CD4-positive, alpha-beta T cell treated with Interleukin-17A for 4 hours (primary cell): ENCODE data around the gene TNFRSF6B.

Experiments
- DNase-seq: peaks from one replicate; pipeline ENCODE4 v3.0.0-alpha.2; 2020; ENCODE audit warnings: mixed read lengths

TNFRSF6B gene

GRCh38 chr20:63698739-63699465 lies 2.5 kb downstream of the TNFRSF6B start:
- peak; percentile 31 for DNase-seq

- no peak for DNase-seq
Observed at GRCh38 chr20:63699466-63700198, 3.2 kb downstream of the TNFRSF6B start.

- no peak for DNase-seq
Observed at GRCh38 chr20:63700199-63701050, 4.0 kb downstream of the TNFRSF6B start.

- DNase-seq = no peak
Observed at GRCh38 chr20:63701051-63701328, 4.5 kb downstream of the TNFRSF6B start.

- DNase-seq = no peak
Observed at GRCh38 chr20:63701329-63702035, 5.0 kb downstream of the TNFRSF6B start.

- DNase-seq = no peak
Observed at GRCh38 chr20:63702036-63702665, 5.7 kb downstream of the TNFRSF6B start.

GRCh38 chr20:63702751-63703470 lies 6.5 kb downstream of the TNFRSF6B start:
- DNase-seq = no peak

GRCh38 chr20:63703471-63703975 lies 7.1 kb downstream of the TNFRSF6B start:
- no peak for DNase-seq

GRCh38 chr20:63703976-63704748 lies 7.7 kb downstream of the TNFRSF6B start:
- no peak for DNase-seq

- no peak for DNase-seq
Observed at GRCh38 chr20:63704749-63705117, 8.3 kb downstream of the TNFRSF6B start.

GRCh38 chr20:63705232-63706026 lies 9.0 kb downstream of the TNFRSF6B start:
- no peak for DNase-seq

- DNase-seq = no peak
Observed at GRCh38 chr20:63706027-63706695, 9.7 kb downstream of the TNFRSF6B start.

GRCh38 chr20:63706852-63707557 lies 10.6 kb downstream of the TNFRSF6B start:
- DNase-seq = peak; percentile 74

GRCh38 chr20:63707558-63708300 lies 11.3 kb downstream of the TNFRSF6B start, which contains the start of the genes ARFRP1 and ZGPAT:
ARFRP1 (minus strand) TSS chr20:63707976; CDS start chr20:63707091, 885 bp downstream.
ZGPAT (plus strand) TSS chr20:63708039; CDS start chr20:63708581, 542 bp downstream.
- peak; percentile 92 for DNase-seq

GRCh38 chr20:63708301-63709148 lies 12.1 kb downstream of the TNFRSF6B start:
- no peak for DNase-seq

GRCh38 chr20:63709149-63709527 lies 12.7 kb downstream of the TNFRSF6B start:
- no peak for DNase-seq
